Stimulated activated CD4-positive, alpha-beta T cell treated with anti-CD3 and anti-CD28 coated beads, Interleukin-12 subunit alpha, Interleukin-12 subunit beta, amount 100 ng/mL, for 24 hours (primary cell): ENCODE data around the gene LMX1A.

ENCODE experiments used
- DNase-seq, 2 experiments: peaks; one replicate each; pipeline ENCODE4 v3.0.0-alpha.2; 2020; ENCODE audit warnings: low read depth in 2 of 2

LMX1A gene

GRCh38 chr1:165355977-165356811 is at the start of gene LMX1A:
TSS of gene LMX1A (minus strand) at chr1:165356715. CDS start at chr1:165355559, 1,156 bp downstream.
- DNase-seq: no peak

DNA sequence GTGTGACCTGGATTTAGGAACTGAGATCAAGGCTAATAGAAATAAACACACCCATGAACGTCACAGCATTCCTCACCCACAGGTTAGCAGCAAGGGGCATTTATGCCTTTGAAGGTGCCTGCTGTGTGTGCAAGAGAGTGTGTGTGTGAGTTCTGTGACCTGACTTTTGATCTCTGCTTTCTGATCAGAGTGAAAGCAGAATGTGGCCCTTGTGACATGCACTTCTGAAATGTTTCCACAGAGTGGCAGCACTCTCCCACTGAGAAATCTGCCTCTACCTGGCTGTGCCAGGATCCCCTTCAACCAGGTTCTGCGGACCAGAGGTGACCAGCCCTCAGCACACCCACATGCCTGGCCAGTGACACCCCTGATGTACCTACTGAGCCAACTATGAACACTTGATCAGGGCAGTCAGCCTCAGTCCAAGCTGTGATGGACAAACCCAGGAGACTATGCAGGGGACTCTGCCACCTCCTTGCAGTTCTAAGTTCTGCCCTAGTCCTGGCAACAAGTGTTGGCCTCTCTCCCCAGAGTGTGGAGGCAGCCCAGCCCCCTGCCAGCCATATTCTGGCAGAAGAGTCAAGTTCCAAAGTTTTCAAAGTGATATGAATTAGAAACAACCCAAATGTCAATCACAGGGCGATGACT is 47.4 kb upstream of the LMX1A start:
- peak in 1 of 2 experiments; percentile 7 for DNase-seq

- no peak for DNase-seq
Measured at GRCh38 chr1:165402517-165403111, 46.1 kb upstream of the LMX1A start.

GRCh38 chr1:165397944-165398343 is 41.4 kb upstream of the LMX1A start:
- DNase-seq: no peak

DNA sequence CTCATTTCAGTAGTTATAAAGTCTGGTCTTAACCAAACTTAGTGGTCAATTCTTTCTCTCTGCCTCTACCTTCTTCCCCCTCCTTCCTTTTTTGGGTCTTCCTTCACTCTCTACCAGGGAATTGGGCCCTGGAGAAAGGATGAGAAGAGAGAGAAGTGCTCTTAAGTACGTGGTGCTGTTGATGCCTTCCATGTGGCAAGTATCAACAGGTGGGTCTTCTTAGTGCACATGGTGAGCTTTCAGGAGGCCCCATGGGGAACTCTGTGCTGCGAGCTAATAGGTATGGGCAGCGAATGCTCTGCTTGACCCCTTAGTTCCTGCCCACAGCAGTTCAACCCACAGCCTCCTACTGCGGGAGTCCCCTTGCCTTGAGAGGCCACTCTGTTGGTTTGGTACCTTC is 39.4 kb upstream of the LMX1A start:
- DNase-seq: no peak

DNA sequence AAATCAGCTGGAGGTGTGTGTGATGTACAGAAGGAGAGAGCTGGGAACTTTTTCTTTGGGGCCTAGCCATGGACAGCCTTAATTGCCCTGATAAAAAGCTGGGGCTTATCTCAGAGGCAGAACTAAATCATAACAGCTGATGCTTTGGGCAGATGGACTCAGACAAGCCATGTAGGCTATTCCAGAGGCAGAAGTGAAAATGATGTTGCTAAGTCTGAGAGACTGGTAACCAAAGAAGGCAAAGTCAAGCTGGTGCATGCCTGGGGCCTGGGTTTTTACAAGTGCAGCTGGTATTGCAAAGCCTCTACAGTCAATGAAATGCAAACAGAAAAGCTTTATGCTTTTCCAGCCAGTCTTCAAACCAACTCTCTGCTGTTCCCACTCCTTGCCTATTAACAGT is 39.0 kb upstream of the LMX1A start:
- no peak for DNase-seq

GRCh38 chr1:165392634-165393571 is 36.4 kb upstream of the LMX1A start:
- DNase-seq: peak; percentile 73 to 84

DNA sequence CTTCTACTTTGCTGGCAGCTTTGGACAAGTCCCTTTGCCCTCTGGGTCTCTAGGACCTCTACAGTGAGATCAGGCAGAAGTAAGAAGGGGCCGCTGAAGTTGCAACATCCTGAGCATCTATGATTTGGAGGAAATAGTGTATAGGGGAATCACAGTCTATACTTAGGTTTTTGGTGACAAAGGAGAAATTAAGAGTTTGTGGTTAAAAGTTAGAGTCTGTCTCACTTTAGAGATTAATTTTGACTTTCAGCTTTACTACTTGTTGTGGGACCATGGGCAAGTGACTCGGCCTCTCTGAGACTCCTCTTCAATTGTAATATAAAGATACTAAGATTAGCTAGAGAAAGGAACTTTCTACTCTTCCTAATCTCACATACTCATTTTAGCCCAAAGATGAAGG is 33.1 kb upstream of the LMX1A start:
- DNase-seq: no peak

- DNase-seq: no peak
Measured at GRCh38 chr1:165387961-165388360, 31.4 kb upstream of the LMX1A start.

- no peak for DNase-seq
Measured at GRCh38 chr1:165387505-165387904, 31.0 kb upstream of the LMX1A start.

GRCh38 chr1:165383599-165384405 is 27.3 kb upstream of the LMX1A start:
- DNase-seq: no peak

- DNase-seq: no peak
Measured at GRCh38 chr1:165383067-165383466, 26.6 kb upstream of the LMX1A start.

DNA sequence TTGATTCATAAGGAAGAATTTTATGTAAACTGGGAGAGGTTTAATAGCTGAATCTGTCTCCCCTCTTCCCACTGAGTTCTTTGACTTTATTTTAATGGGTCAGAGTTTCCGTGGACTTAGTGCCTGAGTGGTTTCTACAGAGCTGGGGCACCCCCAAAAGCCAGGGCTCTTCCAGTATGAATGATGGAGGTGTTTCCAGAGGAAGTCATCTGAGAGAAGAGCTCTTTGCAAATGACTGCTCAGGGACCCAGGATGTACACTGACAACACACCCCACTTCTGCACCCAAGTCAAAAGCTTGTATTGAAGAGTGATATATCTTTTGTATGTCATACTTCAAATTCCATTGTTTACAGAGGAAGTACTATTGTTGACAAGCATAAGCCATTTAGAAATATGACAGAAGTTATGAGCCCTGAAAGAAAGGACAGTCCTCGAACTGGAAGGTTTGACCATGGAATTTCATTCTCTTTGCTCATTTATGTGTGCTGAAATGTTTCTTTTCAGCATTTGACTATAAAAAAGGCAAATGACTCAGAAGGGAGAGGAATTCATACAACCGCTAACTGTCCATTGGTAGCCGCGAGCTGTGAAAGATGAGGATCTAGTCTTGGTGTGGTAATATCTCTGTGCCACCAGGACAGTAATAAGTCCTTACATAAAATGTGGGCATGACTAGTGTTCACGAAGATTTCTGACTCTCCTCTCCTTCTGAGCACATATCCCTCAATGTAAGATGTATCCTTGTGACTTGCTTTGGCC is 25.4 kb upstream of the LMX1A start:
- no peak for DNase-seq

GRCh38 chr1:165376811-165377311 is 20.3 kb upstream of the LMX1A start:
- DNase-seq: no peak

DNA sequence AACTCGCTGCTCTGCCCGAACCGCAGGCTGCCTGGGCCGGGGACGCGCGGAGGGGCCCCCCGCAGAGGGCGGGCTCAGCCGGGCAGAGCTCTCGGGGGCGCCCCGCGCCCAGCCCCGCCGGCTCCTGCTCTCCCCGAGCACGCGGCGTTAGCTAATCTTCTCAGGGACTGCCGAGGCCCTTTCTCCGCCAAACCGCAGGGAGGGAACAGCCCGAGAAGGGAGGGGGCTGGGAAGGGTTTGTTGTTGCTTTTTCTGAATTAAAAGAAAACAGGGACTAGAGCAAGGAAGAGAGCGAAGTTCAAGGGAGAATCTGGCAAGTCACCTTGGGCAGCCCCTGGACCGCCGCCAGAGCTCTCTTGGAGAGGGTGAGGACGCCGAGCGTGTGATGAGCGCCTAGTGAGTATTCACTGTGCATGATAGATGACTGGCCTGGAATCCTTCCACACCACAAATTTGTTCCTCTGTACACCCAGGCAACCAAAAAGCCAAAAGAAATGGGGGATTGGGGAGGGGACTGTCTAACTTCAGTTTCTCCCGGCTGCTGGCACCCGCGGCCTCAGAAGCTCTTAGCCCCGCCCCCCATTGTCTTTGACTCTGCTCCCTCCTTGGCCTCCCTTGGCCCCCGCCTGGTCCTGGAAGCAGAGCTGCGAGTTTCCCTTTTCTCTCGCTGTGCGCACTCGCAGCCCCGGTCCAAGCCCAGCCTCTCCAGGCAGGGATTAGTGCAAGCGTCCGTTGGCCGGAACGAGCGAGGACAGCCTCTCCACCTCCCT is 19.7 kb upstream of the LMX1A start:
- peak in 1 of 2 experiments; percentile 23 for DNase-seq

DNA sequence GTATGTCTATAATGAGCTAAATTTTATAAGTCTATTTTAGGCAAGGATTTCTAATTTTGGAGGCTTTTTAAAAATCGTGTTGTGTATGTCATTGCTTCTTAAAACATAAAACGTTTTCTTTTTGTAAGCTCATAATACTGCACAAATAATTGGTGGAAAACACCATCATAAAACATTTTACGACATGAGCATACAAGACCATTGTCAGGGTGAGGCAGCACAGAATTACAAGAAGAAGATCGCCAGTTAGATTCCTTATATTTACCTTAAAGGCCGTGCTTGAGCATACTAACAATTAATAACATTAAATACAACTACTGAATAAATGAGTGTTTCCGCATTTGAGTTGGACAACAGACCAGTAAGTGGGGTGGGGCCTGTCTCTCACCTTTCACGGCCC is 19.1 kb upstream of the LMX1A start:
- DNase-seq: no peak

GRCh38 chr1:165371588-165372225 is 15.2 kb upstream of the LMX1A start:
- DNase-seq: no peak

DNA sequence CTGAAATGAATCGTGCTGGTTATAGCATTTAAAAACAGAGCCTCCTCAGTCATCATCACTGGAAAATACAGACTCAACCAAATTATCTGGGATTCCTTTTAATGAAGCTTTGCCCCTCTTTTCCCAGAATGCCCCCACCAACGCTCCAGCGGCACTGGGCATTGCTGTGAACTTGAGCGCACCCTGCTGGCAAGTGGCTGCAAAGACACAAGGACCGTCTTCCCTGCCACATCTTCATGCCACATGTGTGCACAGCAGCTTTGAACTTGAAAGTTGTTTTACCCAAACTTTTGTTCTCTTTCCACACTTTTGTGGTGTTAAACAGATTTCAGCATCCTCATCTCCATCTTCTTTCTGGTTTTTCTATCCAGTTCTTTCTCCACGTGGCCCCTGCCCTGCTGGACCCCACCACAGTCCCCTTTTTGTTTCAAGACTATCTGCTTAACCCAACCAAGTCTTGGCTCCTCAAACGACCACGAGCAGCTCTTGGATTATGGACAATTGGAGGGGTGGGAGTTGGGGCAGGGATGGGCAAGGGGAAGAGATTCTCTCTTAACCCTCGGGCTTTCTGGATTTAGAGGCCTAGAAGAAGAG is 12.8 kb upstream of the LMX1A start:
- peak in 1 of 2 experiments; percentile 47 for DNase-seq
